Forelimb muscle (tissue), 1 donor: ENCODE results near the gene ENTPD2. TPM values are rescaled to one million over a fixed set of nuclear protein-coding genes. Genes with fewer than 3 reads are reported as not detected.

Experiments
- DNase-seq: peaks from one replicate; pipeline ENCODE4 v3.0.0-alpha.2; 2013; ENCODE audit warnings: low read depth
- polyA plus RNA-seq: library from polyadenylated mRNA; unstranded; fragments of 120-200 nt; gene quantifications from one replicate; pipeline ENCODE4 v1.2.1, GENCODE V29; 2013; ENCODE audit not compliant: insufficient read length

The ENTPD2 gene
- polyA plus RNA-seq, 1 donor, result 16.2 TPM

GRCh38 chr9:137079401-137079787 is 25.5 kb upstream of the ENTPD2 start:
- DNase-seq, result no peak

- DNase-seq, result no peak
These were observed 25.0 kb upstream of the ENTPD2 start for GRCh38 chr9:137078701-137079400.

GRCh38 chr9:137077758-137078693 is 24.2 kb upstream of the ENTPD2 start:
- DNase-seq, result no peak

GRCh38 chr9:137077010-137077747 is 23.3 kb upstream of the ENTPD2 start, which contains the start of gene UAP1L1:
Gene UAP1L1 (plus strand): TSS chr9:137077517. CDS start chr9:137077533, 16 bp downstream.
- DNase-seq, result no peak

GRCh38 chr9:137076636-137077009 is 22.8 kb upstream of the ENTPD2 start:
- no peak for DNase-seq

- DNase-seq, result no peak
These were observed 21.5 kb upstream of the ENTPD2 start for GRCh38 chr9:137075275-137075775.

- DNase-seq, result no peak
These were observed 20.9 kb upstream of the ENTPD2 start for GRCh38 chr9:137074657-137075274.

GRCh38 chr9:137073992-137074399 is 20.1 kb upstream of the ENTPD2 start:
- DNase-seq, result no peak

GRCh38 chr9:137071282-137071681 is 17.4 kb upstream of the ENTPD2 start:
- DNase-seq, result no peak

- DNase-seq, result no peak
These were observed 17.0 kb upstream of the ENTPD2 start for GRCh38 chr9:137070906-137071275.

- no peak for DNase-seq
These were observed 16.5 kb upstream of the ENTPD2 start, which contains the start of gene SAPCD2 for GRCh38 chr9:137070201-137070905. Gene SAPCD2 (minus strand): TSS chr9:137070557. CDS start chr9:137070460, 97 bp downstream.

GRCh38 chr9:137069508-137070091 is 15.7 kb upstream of the ENTPD2 start:
- DNase-seq, result no peak

GRCh38 chr9:137068539-137069507 is 15.0 kb upstream of the ENTPD2 start:
- no peak for DNase-seq

- no peak for DNase-seq
These were observed 14.1 kb upstream of the ENTPD2 start for GRCh38 chr9:137067860-137068538.

- DNase-seq, result no peak
These were observed 12.4 kb upstream of the ENTPD2 start for GRCh38 chr9:137066096-137066861.

GRCh38 chr9:137065336-137065967 is 11.6 kb upstream of the ENTPD2 start:
- no peak for DNase-seq

- no peak for DNase-seq
These were observed 11.0 kb upstream of the ENTPD2 start for GRCh38 chr9:137064880-137065164.
